ENCODE measurements around the gene TSPAN18. TPM values are rescaled to one million over a fixed set of nuclear protein-coding genes. Genes with fewer than 3 reads are reported as not detected.

TSPAN18 gene
- total and polyA plus RNA-seq, 2 of the 4 experiments (the other 2 are of a cell fraction): 0.36 to 1.1 TPM

- H2AK5ac ChIP-seq (ENCODE audit: low read depth, low read length): no peak overlapping the region
- WGBS, 2 experiments (ENCODE audit: extremely low coverage in 2 of 2, insufficient read length in 1 of 2): no CpG with 5 or more reads among the region's 2 CpGs
- POLR2A ChIA-PET (ENCODE audit: unreplicated experiment): no interaction called here
- no peaks in the 10 kb centered on the region for H3K9me1 ChIP-seq (ENCODE audit: insufficient read depth, low read length)
- no peak overlapping the region for H2AFZ ChIP-seq (replicated peaks; ENCODE audit: low read length, poor library complexity)
- no peak overlapping the region for H3K4me3 ChIP-seq (ENCODE audit: insufficient read depth, low read depth, low read length)
- no peak overlapping the region for H3K9ac ChIP-seq (ENCODE audit: low read depth, low read length)
- in situ Hi-C loops (cut with MboI; ENCODE audit: low sequenced_read_pairs): loop anchor here (25.0 kb wide), 1 partner anchor 802 kb away; no protein-coding TSS in a partner anchor
- peaks cover 1% of the 10 kb centered on the region; the same call in 1 of the 2 replicates for H3K4me1 ChIP-seq (ENCODE audit: control insufficient read depth, insufficient read depth, low read length)
- H3K4ac ChIP-seq (ENCODE audit: low read depth, low read length): no peak overlapping the region
- DNase-seq: no peak
- no peak overlapping the region for H2AK9ac ChIP-seq (replicated peaks; ENCODE audit: low read depth, low read length, poor library complexity)
- H4K20me1 ChIP-seq (ENCODE audit: insufficient read depth, low read length): no peaks in the 10 kb centered on the region
- H3K4me2 ChIP-seq (ENCODE audit: low read depth, low read length): no peak overlapping the region
- H3K23ac ChIP-seq (ENCODE audit: low read depth, low read length): no peak overlapping the region
- no peak overlapping the region for H3K18ac ChIP-seq (ENCODE audit: low read depth, low read length)
- H2BK15ac ChIP-seq (ENCODE audit: low read depth, low read length): no peak overlapping the region
- CTCF ChIA-PET: no interaction called here
- no peak overlapping the region for H3K27ac ChIP-seq (ENCODE audit: insufficient read depth, low read length)
- H2BK120ac ChIP-seq (ENCODE audit: low read depth, low read length): no peak overlapping the region
- no peak overlapping the region for H2BK5ac ChIP-seq (ENCODE audit: low read depth, low read length, poor library complexity, severe bottlenecking)
- no peaks in the 10 kb centered on the region for H3K36me3 ChIP-seq (ENCODE audit: control insufficient read depth, insufficient read depth, low read length)
- no peak for ATAC-seq (ENCODE audit: low read depth)
- H3K14ac ChIP-seq (replicated peaks; ENCODE audit: low read depth, low read length): no peak overlapping the region
- no TSS peak for BruUV-seq (replicated peaks)
- H3K56ac ChIP-seq (ENCODE audit: extremely low read depth, insufficient read depth, low read length): no peak overlapping the region
- peaks cover 14% of the 10 kb centered on the region for H3K27me3 ChIP-seq (ENCODE audit: control insufficient read depth, insufficient read depth, low read length)
- no peak overlapping the region for H4K91ac ChIP-seq (ENCODE audit: insufficient read depth, low read depth, low read length)
- H2BK20ac ChIP-seq (ENCODE audit: low read depth, low read length): no peak overlapping the region
- intact Hi-C loops (cut with micrococcal nuclease): loop anchor here (5.0 kb wide), 1 partner anchor 187 kb away; the partner anchor contains the start of gene TSPAN18
- H4K8ac ChIP-seq (ENCODE audit: low read depth in 2 of 2, low read length in 2 of 2): no peak overlapping the region
- TF ChIP-seq CHD1 (IDR thresholded peaks at IDR 0.05; ENCODE audit: low read depth, low read length): no peak
- TF ChIP-seq NFE2L2 (IDR thresholded peaks at IDR 0.05; ENCODE audit: low read depth, low read length): no peak
- TF ChIP-seq BHLHE40 (IDR thresholded peaks at IDR 0.05; ENCODE audit: low read depth, low read length): no peak
- no peak for TF ChIP-seq MAFK (IDR thresholded peaks at IDR 0.05; ENCODE audit: low read depth, low read length)
- TF ChIP-seq MXI1 (IDR thresholded peaks at IDR 0.05; ENCODE audit: borderline replicate concordance, low read depth, low read length): no peak
- dilution Hi-C loops (cut with HindIII; ENCODE audit: low sequenced_read_pairs, unreplicated experiment): no loop called here
- H3K9me3 ChIP-seq (ENCODE audit: control insufficient read depth, insufficient read depth, low read length): no peaks in the 10 kb centered on the region
- H3K79me1 ChIP-seq (ENCODE audit: low read depth in 1 of 2, low read length in 2 of 2): no peaks in the 10 kb centered on the region
- H4K5ac ChIP-seq (ENCODE audit: low read depth, low read length): no peak overlapping the region
Measured at GRCh38 chr11:44914105-44914504, 187.3 kb downstream of the TSPAN18 start.

Measured in IMR-90 (cell line).